Neural cell (in vitro differentiated cells): ENCODE results near the gene CDC37.

ENCODE experiments used
- EZH2 ChIP-seq: fragments of 200-600, 300-800 bp; shearing (Covaris generic), sonication (generic); IDR thresholded peaks from 2 replicates; pipeline ENCODE4 v1.6.1; 2014; ENCODE audit warnings: antibody characterized with exemption, low read length, borderline replicate concordance, mild to moderate bottlenecking; ENCODE audit not compliant: insufficient read depth, poor library complexity, severe bottlenecking
- POLR2AphosphoS5 ChIP-seq: IDR thresholded peaks from 2 replicates; pipeline ENCODE4 v1.6.1; 2012
- TF ChIP-seq, protein P1 (sequence below): fragments of 450-650 bp; IDR thresholded peaks from 2 replicates; pipeline ENCODE4 v1.5.1; 2014; ENCODE audit warnings: antibody characterized with exemption, mild to moderate bottlenecking, moderate library complexity; ENCODE audit not compliant: poor library complexity, severe bottlenecking
- TF ChIP-seq, protein P2 (sequence below): IDR thresholded peaks from 2 replicates; pipeline ENCODE4 v1.6.1; 2012; ENCODE audit warnings: borderline replicate concordance

DNA sequence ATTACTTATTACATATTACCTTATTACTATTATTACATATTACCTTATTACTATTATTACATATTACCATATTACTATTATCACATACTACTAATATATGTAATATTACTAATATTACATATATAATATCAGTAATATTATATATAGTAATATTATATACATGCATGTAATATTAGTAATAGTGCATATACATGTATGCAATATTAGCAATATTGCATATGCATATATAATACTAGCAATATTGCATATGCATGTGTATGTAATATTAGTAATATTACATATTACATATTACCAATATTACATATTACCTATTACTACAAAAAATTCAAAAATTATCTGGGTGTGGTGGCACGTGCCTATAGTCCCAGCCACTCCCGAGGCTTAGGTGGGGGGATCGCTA lies 39.4 kb upstream of the CDC37 start:
- TF ChIP-seq, protein P1, sequence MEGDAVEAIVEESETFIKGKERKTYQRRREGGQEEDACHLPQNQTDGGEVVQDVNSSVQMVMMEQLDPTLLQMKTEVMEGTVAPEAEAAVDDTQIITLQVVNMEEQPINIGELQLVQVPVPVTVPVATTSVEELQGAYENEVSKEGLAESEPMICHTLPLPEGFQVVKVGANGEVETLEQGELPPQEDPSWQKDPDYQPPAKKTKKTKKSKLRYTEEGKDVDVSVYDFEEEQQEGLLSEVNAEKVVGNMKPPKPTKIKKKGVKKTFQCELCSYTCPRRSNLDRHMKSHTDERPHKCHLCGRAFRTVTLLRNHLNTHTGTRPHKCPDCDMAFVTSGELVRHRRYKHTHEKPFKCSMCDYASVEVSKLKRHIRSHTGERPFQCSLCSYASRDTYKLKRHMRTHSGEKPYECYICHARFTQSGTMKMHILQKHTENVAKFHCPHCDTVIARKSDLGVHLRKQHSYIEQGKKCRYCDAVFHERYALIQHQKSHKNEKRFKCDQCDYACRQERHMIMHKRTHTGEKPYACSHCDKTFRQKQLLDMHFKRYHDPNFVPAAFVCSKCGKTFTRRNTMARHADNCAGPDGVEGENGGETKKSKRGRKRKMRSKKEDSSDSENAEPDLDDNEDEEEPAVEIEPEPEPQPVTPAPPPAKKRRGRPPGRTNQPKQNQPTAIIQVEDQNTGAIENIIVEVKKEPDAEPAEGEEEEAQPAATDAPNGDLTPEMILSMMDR, result no peak
- no peak for TF ChIP-seq EZH2
- TF ChIP-seq, protein P2, sequence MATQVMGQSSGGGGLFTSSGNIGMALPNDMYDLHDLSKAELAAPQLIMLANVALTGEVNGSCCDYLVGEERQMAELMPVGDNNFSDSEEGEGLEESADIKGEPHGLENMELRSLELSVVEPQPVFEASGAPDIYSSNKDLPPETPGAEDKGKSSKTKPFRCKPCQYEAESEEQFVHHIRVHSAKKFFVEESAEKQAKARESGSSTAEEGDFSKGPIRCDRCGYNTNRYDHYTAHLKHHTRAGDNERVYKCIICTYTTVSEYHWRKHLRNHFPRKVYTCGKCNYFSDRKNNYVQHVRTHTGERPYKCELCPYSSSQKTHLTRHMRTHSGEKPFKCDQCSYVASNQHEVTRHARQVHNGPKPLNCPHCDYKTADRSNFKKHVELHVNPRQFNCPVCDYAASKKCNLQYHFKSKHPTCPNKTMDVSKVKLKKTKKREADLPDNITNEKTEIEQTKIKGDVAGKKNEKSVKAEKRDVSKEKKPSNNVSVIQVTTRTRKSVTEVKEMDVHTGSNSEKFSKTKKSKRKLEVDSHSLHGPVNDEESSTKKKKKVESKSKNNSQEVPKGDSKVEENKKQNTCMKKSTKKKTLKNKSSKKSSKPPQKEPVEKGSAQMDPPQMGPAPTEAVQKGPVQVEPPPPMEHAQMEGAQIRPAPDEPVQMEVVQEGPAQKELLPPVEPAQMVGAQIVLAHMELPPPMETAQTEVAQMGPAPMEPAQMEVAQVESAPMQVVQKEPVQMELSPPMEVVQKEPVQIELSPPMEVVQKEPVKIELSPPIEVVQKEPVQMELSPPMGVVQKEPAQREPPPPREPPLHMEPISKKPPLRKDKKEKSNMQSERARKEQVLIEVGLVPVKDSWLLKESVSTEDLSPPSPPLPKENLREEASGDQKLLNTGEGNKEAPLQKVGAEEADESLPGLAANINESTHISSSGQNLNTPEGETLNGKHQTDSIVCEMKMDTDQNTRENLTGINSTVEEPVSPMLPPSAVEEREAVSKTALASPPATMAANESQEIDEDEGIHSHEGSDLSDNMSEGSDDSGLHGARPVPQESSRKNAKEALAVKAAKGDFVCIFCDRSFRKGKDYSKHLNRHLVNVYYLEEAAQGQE, result no peak
- no peak for TF ChIP-seq POLR2AphosphoS5
